GM18505 (cell line): ENCODE measurements around the gene ZNF141.
"Not testable (repeated sequence)": the region's sequence is repeated elsewhere in the genome, so short reads cannot be mapped to it uniquely, and the experiment has no call there.

Experiments used
- ATAC-seq: cut with Tn5 transposase; IDR thresholded peaks from one replicate; pipeline ENCODE4 v1.9.1; 2021; ENCODE audit not compliant: unreplicated experiment
- POLR2A ChIP-seq: IDR thresholded peaks from 4 replicates; pipeline ENCODE4 v1.6.1; 2011; ENCODE audit warnings: borderline replicate concordance; ENCODE audit not compliant: insufficient read depth, insufficient read length; ENCODE audit errors: extremely low read depth

Gene ZNF141

GRCh38 chr4:337932-338758 is 531 bp downstream of the ZNF141 start:
- peak; percentile 12 for TF ChIP-seq POLR2A
- ATAC-seq: peak; percentile 28

- TF ChIP-seq POLR2A: no peak
- no peak for ATAC-seq
These were observed 1.1 kb downstream of the ZNF141 start for GRCh38 chr4:338759-339097.

- no peak for TF ChIP-seq POLR2A
- no peak for ATAC-seq
These were observed 2.4 kb downstream of the ZNF141 start for GRCh38 chr4:340011-340410.

DNA sequence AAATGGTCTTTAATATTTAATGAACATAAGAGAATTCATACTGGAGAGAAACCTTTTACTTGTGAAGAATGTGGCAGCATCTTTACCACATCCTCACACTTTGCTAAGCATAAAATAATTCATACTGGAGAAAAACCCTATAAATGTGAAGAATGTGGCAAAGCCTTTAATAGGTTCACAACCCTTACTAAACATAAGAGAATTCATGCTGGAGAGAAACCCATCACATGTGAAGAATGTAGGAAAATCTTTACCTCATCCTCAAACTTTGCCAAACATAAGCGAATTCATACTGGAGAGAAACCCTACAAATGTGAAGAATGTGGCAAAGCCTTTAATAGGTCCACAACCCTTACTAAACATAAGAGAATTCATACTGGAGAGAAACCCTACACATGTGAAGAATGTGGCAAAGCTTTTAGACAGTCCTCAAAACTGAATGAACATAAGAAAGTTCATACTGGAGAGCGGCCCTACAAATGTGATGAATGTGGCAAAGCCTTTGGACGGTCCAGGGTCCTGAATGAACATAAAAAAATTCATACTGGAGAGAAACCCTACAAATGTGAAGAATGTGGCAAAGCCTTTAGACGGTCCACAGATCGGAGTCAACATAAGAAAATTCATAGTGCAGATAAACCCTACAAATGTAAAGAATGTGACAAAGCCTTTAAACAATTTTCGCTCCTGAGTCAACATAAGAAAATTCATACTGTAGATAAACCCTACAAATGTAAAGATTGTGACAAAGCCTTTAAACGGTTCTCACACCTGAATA is 35.6 kb downstream of the ZNF141 start:
- no peak for ATAC-seq
- no peak for TF ChIP-seq POLR2A

DNA sequence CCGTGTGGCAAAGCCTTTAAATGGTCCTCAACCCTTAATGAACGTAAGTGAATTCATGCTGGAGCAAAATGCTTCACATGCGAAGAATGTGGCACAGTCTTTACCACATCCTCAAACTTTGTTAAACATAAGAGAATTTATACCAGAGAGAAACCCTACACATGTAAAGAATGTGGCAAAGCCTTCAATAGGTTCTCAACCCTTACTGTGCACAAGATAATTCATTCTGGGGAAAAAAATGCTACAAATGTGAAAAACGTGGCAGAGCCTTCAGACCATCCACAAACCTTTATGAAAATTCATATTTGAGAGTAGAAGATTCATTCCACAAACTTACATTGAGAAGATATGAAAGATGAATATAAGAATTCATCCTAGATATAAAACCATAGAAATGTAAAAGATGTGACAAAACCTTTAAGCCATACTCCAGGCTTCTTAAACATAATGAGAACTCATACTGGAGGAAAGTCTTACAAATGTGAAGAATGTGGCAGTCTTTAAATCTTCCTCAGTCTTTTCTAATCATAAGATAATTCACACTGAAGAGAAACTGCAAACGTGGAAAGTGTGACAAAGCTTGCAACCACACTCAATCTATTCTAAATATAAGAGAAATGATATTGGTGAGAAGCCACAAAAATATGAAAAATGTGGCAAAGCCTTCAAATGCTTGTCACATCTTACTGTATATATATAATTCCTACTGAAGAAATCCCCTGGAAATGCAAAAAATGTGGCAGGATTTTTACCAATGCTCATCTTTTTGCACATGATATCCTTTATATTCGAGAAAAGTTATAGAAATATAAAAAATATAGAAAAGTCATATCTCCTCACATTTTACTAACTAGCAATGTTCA is 36.9 kb downstream of the ZNF141 start:
- no peak for TF ChIP-seq POLR2A
- no peak for ATAC-seq

DNA sequence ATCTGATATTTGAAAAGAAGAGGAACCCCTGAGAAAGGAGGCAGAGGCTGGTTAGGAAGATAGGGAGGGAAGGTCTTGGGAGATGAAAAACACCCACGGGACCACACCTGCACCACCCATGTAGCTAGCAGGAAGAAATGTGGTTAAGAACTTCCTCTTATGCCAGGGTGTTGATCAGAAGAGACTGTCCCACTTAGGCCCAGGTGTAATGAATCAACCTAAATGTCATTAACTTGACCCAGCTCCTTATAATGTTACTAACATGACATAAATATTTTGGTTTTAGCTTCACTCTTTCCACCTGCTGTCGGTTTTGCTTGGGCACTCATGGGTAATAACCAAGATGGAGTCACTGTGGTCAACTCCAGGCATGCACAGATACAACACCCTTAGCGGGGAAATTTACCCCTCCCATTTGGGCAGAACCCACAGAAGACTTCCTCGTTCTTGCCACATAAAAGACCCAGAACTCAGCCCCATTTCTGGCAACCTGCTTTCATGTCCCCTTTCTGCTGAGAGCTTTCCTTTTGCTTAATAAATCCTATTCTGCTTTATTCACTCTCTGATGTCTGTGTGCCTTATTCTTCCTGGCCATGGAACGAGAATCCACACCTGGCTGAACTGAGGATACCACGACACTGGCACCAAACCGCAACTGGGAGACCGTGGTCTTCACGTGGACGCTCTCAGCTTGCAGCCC is 46.8 kb downstream of the ZNF141 start:
- TF ChIP-seq POLR2A: no peak
- no peak for ATAC-seq

DNA sequence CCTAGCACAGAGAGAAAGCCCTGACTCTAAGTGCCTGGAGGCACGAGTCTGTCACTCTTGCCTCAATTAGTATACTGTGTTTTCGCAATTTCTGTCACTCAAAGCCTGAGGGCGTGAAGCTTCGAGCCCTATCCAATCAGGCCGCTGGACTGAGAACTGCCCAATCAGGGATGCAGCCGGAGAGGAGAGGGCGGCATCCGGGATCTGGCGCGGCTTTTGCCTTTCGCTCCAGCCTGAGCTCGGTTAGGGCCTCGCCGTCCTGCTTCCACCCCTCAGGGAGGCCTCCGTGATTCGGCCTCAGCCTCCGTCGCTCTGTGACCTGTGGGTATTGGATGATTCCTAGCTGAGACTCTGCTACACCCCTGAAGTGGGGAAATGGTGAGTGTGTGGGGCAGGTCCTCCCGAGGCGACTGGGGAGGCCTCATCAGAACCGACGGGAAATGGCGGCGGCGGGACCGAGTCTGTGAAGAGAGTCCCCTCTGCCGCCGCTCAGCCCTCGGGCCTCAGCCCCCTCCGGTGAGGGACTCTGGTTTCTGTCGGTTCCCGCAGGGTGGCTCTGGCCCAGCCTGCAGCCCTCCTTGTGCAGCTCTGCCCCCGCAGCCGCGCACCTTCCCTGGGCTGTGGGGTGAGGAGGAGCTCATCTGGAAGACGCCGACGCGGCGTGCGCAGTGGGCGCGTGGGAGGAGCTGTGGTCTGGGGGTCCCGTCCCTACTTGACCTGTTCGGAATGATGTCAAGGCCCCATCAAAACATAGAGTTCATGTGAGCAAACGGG is 48.5 kb downstream of the ZNF141 start:
- ATAC-seq: no peak
- no peak for TF ChIP-seq POLR2A

- ATAC-seq: no peak
- TF ChIP-seq POLR2A: no peak
These were observed 49.1 kb downstream of the ZNF141 start for GRCh38 chr4:386708-387105.

DNA sequence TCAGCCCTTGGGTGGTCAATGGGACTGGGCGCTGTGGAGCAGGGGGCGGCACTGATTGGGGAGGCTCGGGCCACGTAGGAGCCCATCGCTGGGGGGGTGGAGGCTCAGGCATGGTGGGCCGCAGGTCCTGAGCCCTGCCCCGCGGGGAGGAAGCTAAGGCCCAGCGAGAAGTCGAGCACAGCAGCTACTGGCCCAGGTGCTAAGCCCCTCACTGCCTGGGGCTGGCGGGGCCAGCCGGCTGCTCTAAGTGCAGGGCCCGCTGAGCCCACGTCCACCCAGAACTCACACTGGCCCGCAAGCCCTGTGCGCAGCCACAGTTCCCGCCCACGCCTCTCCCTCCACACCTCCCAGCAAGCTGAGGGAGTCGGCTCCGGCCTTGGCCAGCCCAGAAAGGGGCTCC is 66.4 kb downstream of the ZNF141 start:
- ATAC-seq: no peak

DNA sequence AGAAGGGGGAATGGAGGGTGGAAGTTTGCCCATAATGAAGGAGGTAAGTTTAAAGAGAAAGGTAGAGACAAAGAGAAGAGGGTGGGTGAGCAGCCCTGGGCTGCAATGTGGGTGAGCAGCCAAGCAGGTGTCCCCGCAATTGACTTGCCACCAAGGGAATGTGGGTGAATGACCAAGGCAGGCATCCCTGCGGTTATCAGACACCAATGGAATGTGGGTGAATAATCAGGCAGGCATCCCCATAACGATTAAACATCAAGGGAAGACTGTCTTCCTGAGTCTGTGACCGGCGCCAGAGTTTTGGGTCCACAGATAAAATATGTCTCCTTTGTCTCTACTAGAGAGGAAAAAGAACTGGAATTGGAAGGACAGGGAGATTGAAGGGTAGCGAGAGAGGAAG is 70.7 kb downstream of the ZNF141 start:
- ATAC-seq: not testable (repeated sequence)

More for the DNA sequence above, 66.4 kb downstream of the ZNF141 start:
- no peak for TF ChIP-seq POLR2A

DNA sequence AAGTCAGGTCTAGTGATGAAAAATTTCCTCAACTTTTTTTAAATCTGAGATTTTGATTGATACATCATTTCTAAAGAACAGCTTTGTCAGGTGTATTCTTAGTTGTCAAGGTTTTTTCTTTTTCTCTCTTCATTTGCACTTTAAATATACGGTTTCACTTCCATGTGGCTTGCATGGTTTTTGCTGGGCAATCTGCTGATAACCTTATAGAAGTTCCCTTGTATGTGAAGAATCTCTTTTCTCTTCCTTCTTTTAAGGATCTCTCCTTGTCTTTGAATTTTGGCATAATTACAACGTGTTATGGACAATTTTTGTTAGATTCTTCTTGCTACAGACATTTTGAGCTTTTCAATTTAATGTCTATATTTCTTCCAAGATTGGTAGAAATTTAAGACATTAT is 85.0 kb downstream of the ZNF141 start:
- no peak for ATAC-seq
- no peak for TF ChIP-seq POLR2A
